OCI-LY7 (cell line): ENCODE results near the gene PHRF1. TPM values are rescaled to one million over a fixed set of nuclear protein-coding genes. Genes with fewer than 3 reads are reported as not detected.
A peak's percentile ranks its signal among the peaks of the same experiment; 100 is the strongest.

Experiments used
- BruUV-seq: library from RNA; stranded (reverse); fragments of 400-500 nt; replicated peaks from 2 replicates; lab custom pipeline; 2021; lab: Mats Ljungman, UMichigan
- CTCF ChIA-PET: fragments of 300-600 bp; sonication (Branson Sonifier 250); formaldehyde crosslinking; loops from one replicate; lab custom pipeline; 2022; ENCODE audit warnings: antibody characterized with exemption; ENCODE audit not compliant: unreplicated experiment; lab: Charles Lee
- POLR2A ChIA-PET: fragments of 300-600 bp; sonication (Branson Sonifier 250); formaldehyde crosslinking; loops from one replicate; lab custom pipeline; 2022; ENCODE audit warnings: antibody characterized with exemption; lab: Charles Lee
- DNase-seq: peaks from one replicate; pipeline ENCODE4 v3.0.0-alpha.2; 2015; ENCODE audit warnings: low spot score
- H2AFZ ChIP-seq: fragments of 200-600 bp; sonication (generic), shearing (Covaris generic); 2 replicates; pipeline ENCODE4 v1.6.1; 2014; ENCODE audit warnings: mild to moderate bottlenecking, antibody characterized with exemption, low read length, moderate library complexity
- H3K27ac ChIP-seq: fragments of 200-600 bp; sonication (generic); 2 replicates; pipeline ENCODE4 v1.5.1; 2014; ENCODE audit warnings: mixed run types, low read depth, mild to moderate bottlenecking, moderate library complexity, low read length, inconsistent platforms; ENCODE audit not compliant: poor library complexity, severe bottlenecking
- H3K36me3 ChIP-seq: fragments of 200-600 bp; sonication (generic); 2 replicates; pipeline ENCODE4 v1.6.1; 2014; ENCODE audit warnings: mild to moderate bottlenecking, antibody characterized with exemption, low read length, moderate library complexity, mixed read lengths; ENCODE audit not compliant: insufficient read depth
- H3K4me1 ChIP-seq: fragments of 200-600 bp; sonication (generic); 2 replicates; pipeline ENCODE4 v1.5.1; 2014; ENCODE audit warnings: mild to moderate bottlenecking, low read length; ENCODE audit not compliant: insufficient read depth, poor library complexity, severe bottlenecking
- H3K4me2 ChIP-seq: fragments of 200-600 bp; sonication (generic); 2 replicates; pipeline ENCODE4 v1.6.1; 2014; ENCODE audit warnings: mild to moderate bottlenecking, low read length
- H3K4me3 ChIP-seq: fragments of 200-600 bp; sonication (generic); 2 replicates; pipeline ENCODE4 v1.5.1; 2014; ENCODE audit warnings: mild to moderate bottlenecking, low read depth, low read length; ENCODE audit not compliant: poor library complexity, severe bottlenecking
- H3K79me2 ChIP-seq: fragments of 200-600 bp; sonication (generic); 2 replicates; pipeline ENCODE4 v1.6.1; 2016; ENCODE audit warnings: low read depth, mild to moderate bottlenecking, low read length, moderate library complexity, mixed read lengths; ENCODE audit not compliant: insufficient read depth
- H3K9me2 ChIP-seq: fragments of 200-600 bp; sonication (generic); 2 replicates; pipeline ENCODE4 v1.6.1; 2016; ENCODE audit warnings: mild to moderate bottlenecking, low read length, mixed read lengths; ENCODE audit not compliant: insufficient read depth
- H3K9me3 ChIP-seq: fragments of 200-600 bp; sonication (generic); 2 replicates; pipeline ENCODE4 v1.6.1; 2014; ENCODE audit warnings: mild to moderate bottlenecking, mixed run types, low read length, mixed read lengths
- H4K20me1 ChIP-seq: fragments of 200-600 bp; sonication (generic); 2 replicates; pipeline ENCODE4 v1.6.1; 2014; ENCODE audit warnings: mild to moderate bottlenecking, antibody characterized with exemption, low read length, moderate library complexity, mixed read lengths; ENCODE audit not compliant: insufficient read depth
- EZH2phosphoT487 ChIP-seq: fragments of 200-600 bp; sonication (generic); IDR thresholded peaks from 2 replicates; pipeline ENCODE4 v1.6.1; 2018; ENCODE audit warnings: low read depth, borderline replicate concordance, mild to moderate bottlenecking, mixed run types, antibody characterized with exemption, low read length, moderate library complexity, mixed read lengths
- intact Hi-C: fragments of 100-400 bp; cut with micrococcal nuclease; formaldehyde crosslinking; loops from one replicate; pipeline ENCODE4 v1.10.0; 2022; ENCODE audit not compliant: unreplicated experiment
- total RNA-seq, 2 experiments: library from RNA; depleted of rRNA in 1 of 2; stranded (reverse); fragments of >200 nt in 1 of 2; shearing (Covaris generic) in 1 of 2; gene quantifications; 2 replicates each; pipeline ENCODE4 v1.2.3, GENCODE V29; 2014 to 2022
- TF ChIP-seq, protein P1 (sequence below): fragments of 200-600 bp; sonication (generic); conservative IDR thresholded peaks from 2 replicates; pipeline ENCODE4 v1.5.1; 2014; ENCODE audit warnings: mild to moderate bottlenecking, antibody characterized with exemption, low read length, moderate library complexity, mixed read lengths

PHRF1 gene
- total RNA-seq, 2 experiments from 2014 or later, result 25.6 to 45.4 TPM

DNA sequence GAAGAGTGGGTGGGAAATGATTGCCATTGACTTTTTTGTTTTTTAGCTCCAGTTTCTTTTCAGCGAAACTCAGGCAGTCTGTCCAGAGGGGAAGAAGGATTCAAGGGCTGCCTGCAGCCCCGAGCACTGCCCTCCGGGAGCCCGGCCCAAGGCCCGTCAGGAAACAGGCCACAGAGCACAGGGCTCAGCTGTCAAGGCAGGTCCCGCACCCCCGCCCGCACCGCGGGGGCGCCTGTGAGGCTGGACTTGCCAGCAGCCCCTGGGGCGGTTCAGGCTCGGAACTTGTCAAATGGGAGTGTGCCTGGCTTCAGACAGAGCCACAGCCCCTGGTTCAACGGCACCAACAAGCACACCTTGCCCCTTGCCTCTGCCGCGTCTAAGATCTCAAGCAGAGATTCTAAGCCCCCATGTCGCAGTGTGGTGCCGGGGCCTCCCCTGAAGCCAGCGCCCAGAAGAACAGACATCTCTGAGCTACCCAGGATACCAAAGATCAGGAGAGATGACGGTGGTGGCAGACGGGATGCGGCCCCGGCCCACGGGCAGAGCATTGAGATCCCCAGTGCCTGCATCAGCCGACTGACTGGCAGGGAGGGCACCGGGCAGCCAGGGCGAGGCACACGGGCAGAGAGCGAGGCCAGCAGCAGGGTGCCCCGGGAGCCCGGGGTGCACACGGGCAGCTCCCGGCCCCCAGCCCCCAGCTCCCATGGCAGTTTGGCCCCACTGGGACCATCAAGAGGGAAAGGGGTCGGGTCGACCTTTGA is 30.9 kb downstream of the PHRF1 start:
- H3K9me3 ChIP-seq, result no peaks in the 10 kb centered on the region
- no peak for DNase-seq
- no peak for TF ChIP-seq EZH2phosphoT487
- TF ChIP-seq, protein P1, sequence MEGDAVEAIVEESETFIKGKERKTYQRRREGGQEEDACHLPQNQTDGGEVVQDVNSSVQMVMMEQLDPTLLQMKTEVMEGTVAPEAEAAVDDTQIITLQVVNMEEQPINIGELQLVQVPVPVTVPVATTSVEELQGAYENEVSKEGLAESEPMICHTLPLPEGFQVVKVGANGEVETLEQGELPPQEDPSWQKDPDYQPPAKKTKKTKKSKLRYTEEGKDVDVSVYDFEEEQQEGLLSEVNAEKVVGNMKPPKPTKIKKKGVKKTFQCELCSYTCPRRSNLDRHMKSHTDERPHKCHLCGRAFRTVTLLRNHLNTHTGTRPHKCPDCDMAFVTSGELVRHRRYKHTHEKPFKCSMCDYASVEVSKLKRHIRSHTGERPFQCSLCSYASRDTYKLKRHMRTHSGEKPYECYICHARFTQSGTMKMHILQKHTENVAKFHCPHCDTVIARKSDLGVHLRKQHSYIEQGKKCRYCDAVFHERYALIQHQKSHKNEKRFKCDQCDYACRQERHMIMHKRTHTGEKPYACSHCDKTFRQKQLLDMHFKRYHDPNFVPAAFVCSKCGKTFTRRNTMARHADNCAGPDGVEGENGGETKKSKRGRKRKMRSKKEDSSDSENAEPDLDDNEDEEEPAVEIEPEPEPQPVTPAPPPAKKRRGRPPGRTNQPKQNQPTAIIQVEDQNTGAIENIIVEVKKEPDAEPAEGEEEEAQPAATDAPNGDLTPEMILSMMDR, result no peak
- H2AFZ ChIP-seq, result no peak overlapping the region
- POLR2A ChIA-PET, result no interaction called here
- no peaks in the 10 kb centered on the region for H3K79me2 ChIP-seq
- no peaks in the 10 kb centered on the region for H3K4me1 ChIP-seq
- H3K4me3 ChIP-seq, result no peak overlapping the region
- H3K4me2 ChIP-seq, result no peak overlapping the region
- H4K20me1 ChIP-seq, result no peaks in the 10 kb centered on the region
- no TSS peak for BruUV-seq
- CTCF ChIA-PET, result no interaction called here
- no peak overlapping the region for H3K27ac ChIP-seq
- peaks cover 98% of the 10 kb centered on the region for H3K36me3 ChIP-seq
- no peaks in the 10 kb centered on the region for H3K9me2 ChIP-seq
- intact Hi-C loops, result no loop called here

DNA sequence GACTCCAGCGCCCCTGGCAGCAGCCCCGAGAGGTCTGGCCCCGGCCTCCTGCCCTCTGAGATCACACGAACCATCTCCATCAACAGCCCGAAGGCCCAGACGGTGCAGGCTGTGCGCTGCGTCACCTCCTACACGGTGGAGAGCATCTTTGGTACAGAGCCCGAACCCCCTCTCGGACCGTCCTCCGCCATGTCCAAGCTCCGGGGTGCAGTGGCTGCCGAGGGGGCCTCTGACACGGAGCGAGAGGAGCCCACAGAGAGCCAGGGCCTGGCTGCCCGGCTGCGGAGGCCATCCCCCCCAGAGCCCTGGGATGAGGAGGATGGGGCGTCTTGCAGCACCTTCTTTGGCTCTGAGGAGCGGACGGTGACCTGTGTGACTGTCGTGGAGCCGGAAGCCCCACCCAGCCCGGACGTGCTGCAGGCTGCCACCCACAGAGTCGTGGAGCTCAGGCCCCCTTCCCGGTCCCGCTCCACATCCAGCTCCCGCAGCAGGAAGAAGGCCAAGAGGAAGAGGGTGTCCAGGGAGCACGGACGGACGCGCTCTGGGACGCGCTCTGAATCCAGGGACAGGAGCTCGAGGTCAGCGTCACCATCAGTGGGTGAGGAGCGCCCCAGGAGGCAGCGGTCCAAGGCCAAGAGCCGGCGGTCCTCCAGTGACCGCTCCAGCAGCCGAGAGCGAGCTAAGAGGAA is 31.8 kb downstream of the PHRF1 start:
- H3K27ac ChIP-seq, result no peak overlapping the region
- TF ChIP-seq EZH2phosphoT487, result no peak
- TF ChIP-seq, protein P1, result no peak
- intact Hi-C loops, result no loop called here

GRCh38 chr11:608791-609251 is 32.6 kb downstream of the PHRF1 start:
- TF ChIP-seq EZH2phosphoT487, result no peak
- TF ChIP-seq, protein P1, result no peak
- Histone ChIP-seq H3K9me2 (no peaks in the 10 kb centered on the region), H2AFZ (no peak overlapping the region), H3K27ac (no peak overlapping the region), H4K20me1 (no peaks in the 10 kb centered on the region), H3K9me3 (no peaks in the 10 kb centered on the region), H3K79me2 (no peaks in the 10 kb centered on the region), H3K36me3 (peaks cover 96% of the 10 kb centered on the region), H3K4me2 (no peak overlapping the region), H3K4me1 (no peaks in the 10 kb centered on the region), H3K4me3 (no peak overlapping the region)
- ChIA-PET CTCF (interaction anchor here (0.6 kb wide), 1 partner anchor 8 kb away, joined by 4 read pairs; no protein-coding TSS in a partner anchor), POLR2A (no interaction called here)
- no TSS peak for BruUV-seq
- intact Hi-C loops, result no loop called here
- no peak for DNase-seq

More for the DNA sequence above, 31.8 kb downstream of the PHRF1 start:
- no peaks in the 10 kb centered on the region for H4K20me1 ChIP-seq
- no peak for DNase-seq
- H3K4me1 ChIP-seq, result no peaks in the 10 kb centered on the region
- no peak overlapping the region for H2AFZ ChIP-seq
- BruUV-seq, result TSS peak; percentile 35
- no peaks in the 10 kb centered on the region for H3K79me2 ChIP-seq
- ChIA-PET POLR2A (no interaction called here), CTCF (interaction anchor here (0.5 to 0.6 kb wide), 2 partner anchors 9 to 29 kb away, joined by 3 to 4 read pairs; no protein-coding TSS in a partner anchor)
- H3K9me3 ChIP-seq, result no peaks in the 10 kb centered on the region
- H3K4me3 ChIP-seq, result no peak overlapping the region
- H3K9me2 ChIP-seq, result no peaks in the 10 kb centered on the region
- no peak overlapping the region for H3K4me2 ChIP-seq
- H3K36me3 ChIP-seq, result peaks cover 98% of the 10 kb centered on the region
